Measurements from ENCODE around the gene USP16. TPM values are rescaled to one million over a fixed set of nuclear protein-coding genes. Genes with fewer than 3 reads are reported as not detected.

USP16 gene
- total RNA-seq, 2 donors from 2014 or later, result 23.2 to 28.1 TPM

DNA sequence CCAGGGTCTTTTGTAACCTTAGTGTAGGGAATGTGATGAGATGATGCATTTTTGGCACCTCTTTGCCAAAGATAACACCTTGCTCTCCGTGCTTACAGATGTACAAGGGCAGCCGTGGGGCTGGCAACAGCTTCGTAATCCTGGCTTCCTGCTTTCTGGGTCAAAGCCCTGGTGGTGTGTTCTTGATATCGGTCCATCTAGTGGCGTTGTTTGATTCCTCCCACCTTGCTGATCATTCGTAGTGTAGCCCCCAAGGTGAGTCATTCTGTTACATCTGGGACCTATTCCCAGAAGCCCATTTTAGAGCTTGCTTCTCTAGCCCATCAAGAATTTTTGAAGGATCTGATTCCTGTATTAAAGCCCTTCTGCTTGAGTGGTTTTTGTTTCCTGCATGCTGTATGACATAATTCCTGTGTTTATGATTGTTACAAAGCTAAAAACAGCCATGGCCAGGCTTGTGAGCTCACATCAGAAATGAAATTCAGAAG lies 56.0 kb downstream of the USP16 start:
- Histone ChIP-seq H3K27me3 (no peaks in the 10 kb centered on the region), H3K4me3 (no peak overlapping the region)
- no peak for DNase-seq (ENCODE audit: low spot score)

DNA sequence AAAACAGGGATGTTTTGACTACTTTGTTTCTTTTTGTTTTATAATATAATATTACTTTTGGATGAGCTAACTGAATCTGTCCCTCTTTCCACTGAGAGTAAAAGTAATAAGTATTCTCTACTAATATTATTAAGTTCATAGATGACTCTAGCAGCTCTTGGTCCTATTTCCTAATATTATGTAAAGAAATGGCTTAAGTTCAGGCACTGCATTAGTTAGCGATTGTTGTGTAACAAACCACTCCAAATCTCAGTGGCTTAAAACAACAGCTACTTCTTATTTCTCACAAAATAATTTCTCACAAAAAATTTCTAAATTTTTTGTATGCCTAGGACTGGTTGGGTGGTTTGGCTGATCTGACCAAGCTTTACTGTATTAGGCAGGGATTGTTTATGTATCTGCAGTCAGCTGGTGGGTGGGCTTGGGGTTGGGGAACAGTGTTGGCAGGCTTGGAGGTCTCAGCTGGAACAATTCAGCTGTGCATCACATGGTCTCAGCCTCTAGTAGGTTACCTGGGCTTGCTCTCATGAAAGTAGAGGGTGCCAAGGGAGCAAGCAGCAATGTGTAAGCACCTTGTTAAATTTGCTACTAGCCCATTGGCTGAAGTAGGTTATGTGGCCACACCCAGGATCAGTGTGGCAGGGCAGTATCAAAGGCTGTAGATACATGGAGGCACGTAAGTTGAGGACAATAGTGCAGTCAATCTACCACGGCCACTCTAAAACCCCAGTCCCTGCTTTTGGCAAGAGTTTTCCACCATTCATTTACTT lies 57.8 kb downstream of the USP16 start:
- Histone ChIP-seq H3K4me3 (no peak overlapping the region), H3K4me1 (peaks cover 0 to 17% of the 10 kb centered on the region in 2 donors), H3K27me3 (no peaks in the 10 kb centered on the region), H3K36me3 (no peaks in the 10 kb centered on the region), H3K9me3 (no peaks in the 10 kb centered on the region), H3K27ac (no peak overlapping the region)
- no peak for DNase-seq (ENCODE audit: low spot score)
- TF ChIP-seq, protein P1, sequence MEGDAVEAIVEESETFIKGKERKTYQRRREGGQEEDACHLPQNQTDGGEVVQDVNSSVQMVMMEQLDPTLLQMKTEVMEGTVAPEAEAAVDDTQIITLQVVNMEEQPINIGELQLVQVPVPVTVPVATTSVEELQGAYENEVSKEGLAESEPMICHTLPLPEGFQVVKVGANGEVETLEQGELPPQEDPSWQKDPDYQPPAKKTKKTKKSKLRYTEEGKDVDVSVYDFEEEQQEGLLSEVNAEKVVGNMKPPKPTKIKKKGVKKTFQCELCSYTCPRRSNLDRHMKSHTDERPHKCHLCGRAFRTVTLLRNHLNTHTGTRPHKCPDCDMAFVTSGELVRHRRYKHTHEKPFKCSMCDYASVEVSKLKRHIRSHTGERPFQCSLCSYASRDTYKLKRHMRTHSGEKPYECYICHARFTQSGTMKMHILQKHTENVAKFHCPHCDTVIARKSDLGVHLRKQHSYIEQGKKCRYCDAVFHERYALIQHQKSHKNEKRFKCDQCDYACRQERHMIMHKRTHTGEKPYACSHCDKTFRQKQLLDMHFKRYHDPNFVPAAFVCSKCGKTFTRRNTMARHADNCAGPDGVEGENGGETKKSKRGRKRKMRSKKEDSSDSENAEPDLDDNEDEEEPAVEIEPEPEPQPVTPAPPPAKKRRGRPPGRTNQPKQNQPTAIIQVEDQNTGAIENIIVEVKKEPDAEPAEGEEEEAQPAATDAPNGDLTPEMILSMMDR (IDR thresholded peaks at IDR 0.05), result no peak

More for the DNA sequence above, 56.0 kb downstream of the USP16 start:
- H3K9me3 ChIP-seq, result no peaks in the 10 kb centered on the region
- H3K36me3 ChIP-seq, result no peaks in the 10 kb centered on the region
- peaks cover 0 to 17% of the 10 kb centered on the region in 2 donors for H3K4me1 ChIP-seq
- H3K27ac ChIP-seq, result peak overlapping the region; percentile 47 to 69
- TF ChIP-seq, protein P1 (IDR thresholded peaks at IDR 0.05), result no peak

DNA sequence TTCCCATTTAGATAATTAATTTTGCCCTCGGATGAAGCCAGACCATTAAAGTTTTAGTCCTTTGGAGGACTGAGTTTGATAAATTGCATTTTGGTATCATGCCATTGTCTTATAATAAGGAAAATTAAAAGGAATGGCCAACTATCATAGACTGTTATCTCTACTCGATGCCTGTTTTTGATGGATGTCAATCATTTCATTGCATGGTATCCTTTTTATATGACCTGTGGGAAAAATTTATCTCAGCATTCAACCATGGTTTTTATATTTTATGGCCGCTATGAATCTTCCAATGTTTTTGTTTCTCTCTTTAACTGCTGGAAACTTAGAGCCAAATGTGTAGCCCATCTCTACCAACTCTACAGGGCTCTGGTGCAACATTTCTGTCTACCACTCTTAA lies 58.8 kb downstream of the USP16 start:
- Histone ChIP-seq H3K4me3 (no peak overlapping the region), H3K27ac (no peak overlapping the region), H3K4me1 (peaks cover 0 to 17% of the 10 kb centered on the region in 2 donors), H3K9me3 (no peaks in the 10 kb centered on the region), H3K36me3 (no peaks in the 10 kb centered on the region), H3K27me3 (no peaks in the 10 kb centered on the region)
- no peak for DNase-seq (ENCODE audit: low spot score)
- TF ChIP-seq, protein P1 (IDR thresholded peaks at IDR 0.05), result no peak

DNA sequence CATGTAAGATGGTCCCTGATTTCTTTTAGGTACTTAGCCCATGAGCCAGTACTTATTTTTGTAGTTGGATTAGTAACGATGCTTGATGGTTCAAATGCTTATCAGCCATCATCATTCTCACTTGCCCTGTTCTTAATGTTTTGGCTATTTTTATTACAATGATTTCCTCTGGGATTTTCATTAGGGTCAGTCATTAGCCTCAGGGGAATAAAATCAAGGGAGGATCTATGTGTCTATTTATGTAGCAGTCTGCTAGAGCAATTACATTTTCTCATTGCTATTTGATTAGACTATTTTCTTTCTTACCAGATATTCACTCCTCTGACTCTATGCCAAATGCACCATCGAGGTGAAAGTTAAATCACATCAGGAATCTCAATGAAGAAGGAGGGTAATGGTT lies 59.9 kb downstream of the USP16 start:
- Histone ChIP-seq H3K4me3 (no peak overlapping the region), H3K36me3 (no peaks in the 10 kb centered on the region), H3K4me1 (peaks cover 0 to 17% of the 10 kb centered on the region in 2 donors), H3K27ac (no peak overlapping the region), H3K9me3 (no peaks in the 10 kb centered on the region), H3K27me3 (no peaks in the 10 kb centered on the region)
- no peak for DNase-seq (ENCODE audit: low spot score)
- TF ChIP-seq, protein P1 (IDR thresholded peaks at IDR 0.05), result no peak

DNA sequence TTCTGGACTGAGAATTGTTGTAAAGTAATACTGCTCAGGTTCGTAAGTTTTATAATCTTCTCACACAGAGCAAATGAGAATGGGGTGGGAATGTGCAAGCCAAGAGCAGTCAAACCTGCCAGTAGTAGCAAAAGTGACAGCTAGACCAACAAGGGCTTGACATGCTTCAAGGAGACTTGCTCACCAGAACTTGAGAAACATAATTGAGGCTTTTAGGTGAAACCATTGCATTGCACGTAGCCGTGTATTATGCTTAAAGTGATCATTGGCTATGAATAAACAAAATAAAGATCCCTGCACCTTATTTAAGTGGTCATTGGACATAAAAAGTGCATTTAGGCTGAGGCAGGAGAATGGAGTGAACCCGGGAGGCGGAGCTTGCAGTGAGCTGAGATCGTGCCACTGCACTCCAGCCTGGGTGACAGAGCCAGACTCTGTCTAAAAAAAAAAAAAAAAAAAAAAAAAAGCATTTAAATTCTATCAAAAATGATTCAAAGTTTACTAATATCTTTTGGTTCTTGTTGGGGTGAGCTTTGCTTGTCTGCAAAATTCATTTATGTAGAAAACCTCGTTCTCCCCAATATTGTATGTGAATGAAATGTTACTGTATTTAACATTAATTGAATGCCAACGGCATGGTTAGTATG lies 60.8 kb downstream of the USP16 start:
- DNase-seq (ENCODE audit: low spot score), result no peak
- TF ChIP-seq, protein P1 (IDR thresholded peaks at IDR 0.05), result no peak
- Histone ChIP-seq H3K9me3 (no peaks in the 10 kb centered on the region), H3K27me3 (no peaks in the 10 kb centered on the region), H3K4me3 (no peak overlapping the region), H3K4me1 (peaks cover 0 to 14% of the 10 kb centered on the region in 2 donors), H3K36me3 (no peaks in the 10 kb centered on the region), H3K27ac (no peak overlapping the region)
